GM20000 (cell line): Measurements from ENCODE around the gene VGLL3.

ENCODE experiments used
- DNase-seq: peaks from one replicate; pipeline ENCODE4 v3.0.0; 2012; ENCODE audit warnings: low spot score
- TF ChIP-seq, protein P1 (sequence below): IDR thresholded peaks from 2 replicates; pipeline ENCODE4 v1.5.1; 2012; ENCODE audit warnings: mild to moderate bottlenecking, control low read depth; ENCODE audit errors: extremely low read depth, missing control alignments

VGLL3 gene

GRCh38 chr3:86951322-86951721, 39.6 kb downstream of the VGLL3 start:
- TF ChIP-seq, protein P1, sequence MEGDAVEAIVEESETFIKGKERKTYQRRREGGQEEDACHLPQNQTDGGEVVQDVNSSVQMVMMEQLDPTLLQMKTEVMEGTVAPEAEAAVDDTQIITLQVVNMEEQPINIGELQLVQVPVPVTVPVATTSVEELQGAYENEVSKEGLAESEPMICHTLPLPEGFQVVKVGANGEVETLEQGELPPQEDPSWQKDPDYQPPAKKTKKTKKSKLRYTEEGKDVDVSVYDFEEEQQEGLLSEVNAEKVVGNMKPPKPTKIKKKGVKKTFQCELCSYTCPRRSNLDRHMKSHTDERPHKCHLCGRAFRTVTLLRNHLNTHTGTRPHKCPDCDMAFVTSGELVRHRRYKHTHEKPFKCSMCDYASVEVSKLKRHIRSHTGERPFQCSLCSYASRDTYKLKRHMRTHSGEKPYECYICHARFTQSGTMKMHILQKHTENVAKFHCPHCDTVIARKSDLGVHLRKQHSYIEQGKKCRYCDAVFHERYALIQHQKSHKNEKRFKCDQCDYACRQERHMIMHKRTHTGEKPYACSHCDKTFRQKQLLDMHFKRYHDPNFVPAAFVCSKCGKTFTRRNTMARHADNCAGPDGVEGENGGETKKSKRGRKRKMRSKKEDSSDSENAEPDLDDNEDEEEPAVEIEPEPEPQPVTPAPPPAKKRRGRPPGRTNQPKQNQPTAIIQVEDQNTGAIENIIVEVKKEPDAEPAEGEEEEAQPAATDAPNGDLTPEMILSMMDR: no peak
- no peak for DNase-seq

- DNase-seq: no peak
- TF ChIP-seq, protein P1: no peak
Measured at GRCh38 chr3:86950717-86951116, 40.2 kb downstream of the VGLL3 start.

DNA sequence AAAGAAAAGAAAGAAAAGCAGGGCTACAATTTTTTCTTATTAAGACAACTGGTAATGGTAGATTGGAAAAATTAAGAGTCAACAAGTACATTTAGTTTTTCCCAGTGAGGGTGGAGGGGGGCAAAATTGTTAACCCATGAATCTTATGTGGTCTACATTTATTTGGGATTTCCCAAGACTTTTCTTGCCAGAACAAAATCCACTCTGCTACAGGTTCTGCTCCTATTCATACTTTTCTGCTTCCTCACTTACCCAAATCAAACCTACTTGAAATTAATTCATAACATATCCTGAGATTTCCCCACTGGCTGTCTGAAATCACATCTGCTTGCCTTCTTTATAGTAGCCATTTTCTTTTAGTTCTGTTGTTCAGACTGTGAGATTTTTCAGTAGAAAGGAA, 41.1 kb downstream of the VGLL3 start:
- TF ChIP-seq, protein P1: no peak
- no peak for DNase-seq

DNA sequence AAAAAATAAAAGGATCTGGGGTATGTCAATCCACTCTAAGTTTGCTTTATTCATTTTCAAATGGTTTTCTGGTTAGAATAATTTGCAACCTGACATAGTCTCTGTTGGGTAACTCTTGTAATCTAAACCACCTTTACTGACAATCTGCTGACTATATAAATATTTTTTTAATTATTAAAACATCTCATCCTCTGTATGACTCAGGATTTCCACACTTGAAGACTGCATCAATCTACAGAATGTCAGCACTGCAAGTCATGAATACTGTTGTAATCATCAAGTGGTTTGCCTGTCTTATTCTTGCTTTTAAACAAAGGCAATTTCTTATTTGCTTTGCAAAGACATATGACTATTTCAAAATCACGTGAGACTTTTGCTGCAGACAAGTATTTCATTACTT, 42.1 kb downstream of the VGLL3 start:
- TF ChIP-seq, protein P1: no peak
- no peak for DNase-seq

GRCh38 chr3:86942206-86942605, 48.7 kb downstream of the VGLL3 start:
- DNase-seq: no peak
- TF ChIP-seq, protein P1: no peak

- no peak for DNase-seq
- TF ChIP-seq, protein P1: no peak
Measured at GRCh38 chr3:86938416-86939105, 52.4 kb downstream of the VGLL3 start.

DNA sequence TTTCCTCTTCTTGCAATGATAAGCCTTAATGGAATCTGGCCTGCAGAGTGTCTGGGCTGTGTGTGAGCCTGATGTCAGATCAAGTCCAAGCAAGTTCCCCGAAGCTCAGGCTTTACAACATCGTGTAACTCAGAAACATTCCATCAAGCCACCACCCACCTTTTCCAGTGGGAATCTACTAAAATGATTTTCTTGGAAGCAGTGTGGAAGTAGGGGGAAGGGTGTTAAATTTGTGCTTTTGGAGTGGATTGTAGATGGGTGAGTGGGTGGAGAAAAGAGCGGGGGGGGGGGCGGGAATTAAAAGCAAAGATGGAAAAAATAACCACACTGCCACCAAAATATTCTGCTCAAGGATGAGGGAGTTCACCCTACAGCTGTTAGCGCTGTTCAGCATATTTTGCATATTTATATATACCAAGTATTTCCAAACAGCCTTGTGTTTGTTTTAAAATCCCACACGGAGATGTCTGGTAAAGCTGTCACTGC, 53.6 kb downstream of the VGLL3 start:
- TF ChIP-seq, protein P1: no peak
- no peak for DNase-seq
